GM10266 (cell line): Measurements from ENCODE around the gene CITED4.

Source experiments
- DNase-seq: peaks from one replicate; pipeline ENCODE4 v3.0.0; 2012; ENCODE audit errors: extremely low spot score
- TF ChIP-seq, protein P1 (sequence below): IDR thresholded peaks from 2 replicates; pipeline ENCODE4 v1.5.1; 2012; ENCODE audit warnings: mild to moderate bottlenecking, low read depth; ENCODE audit not compliant: control insufficient read depth, insufficient read depth; ENCODE audit errors: missing control alignments

The CITED4 gene

DNA sequence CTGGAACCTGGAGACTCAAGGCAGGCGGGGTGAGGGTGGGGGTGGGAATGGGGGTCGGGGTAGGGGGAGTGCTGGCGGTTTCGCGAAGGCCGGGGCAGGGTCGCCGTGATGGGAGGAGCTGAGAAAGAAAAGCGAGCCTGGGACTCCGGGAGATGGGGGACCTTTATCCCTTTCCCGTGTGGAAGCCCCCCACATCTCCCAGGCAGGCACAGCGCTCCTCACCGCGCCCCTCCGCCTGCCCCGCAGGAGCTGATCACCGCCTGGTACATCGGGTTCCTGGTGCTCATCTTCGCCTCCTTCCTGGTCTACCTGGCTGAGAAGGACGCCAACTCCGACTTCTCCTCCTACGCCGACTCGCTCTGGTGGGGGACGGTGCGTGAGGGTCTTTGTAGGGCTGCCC lies 43.1 kb downstream of the CITED4 start:
- no peak for DNase-seq
- TF ChIP-seq, protein P1, sequence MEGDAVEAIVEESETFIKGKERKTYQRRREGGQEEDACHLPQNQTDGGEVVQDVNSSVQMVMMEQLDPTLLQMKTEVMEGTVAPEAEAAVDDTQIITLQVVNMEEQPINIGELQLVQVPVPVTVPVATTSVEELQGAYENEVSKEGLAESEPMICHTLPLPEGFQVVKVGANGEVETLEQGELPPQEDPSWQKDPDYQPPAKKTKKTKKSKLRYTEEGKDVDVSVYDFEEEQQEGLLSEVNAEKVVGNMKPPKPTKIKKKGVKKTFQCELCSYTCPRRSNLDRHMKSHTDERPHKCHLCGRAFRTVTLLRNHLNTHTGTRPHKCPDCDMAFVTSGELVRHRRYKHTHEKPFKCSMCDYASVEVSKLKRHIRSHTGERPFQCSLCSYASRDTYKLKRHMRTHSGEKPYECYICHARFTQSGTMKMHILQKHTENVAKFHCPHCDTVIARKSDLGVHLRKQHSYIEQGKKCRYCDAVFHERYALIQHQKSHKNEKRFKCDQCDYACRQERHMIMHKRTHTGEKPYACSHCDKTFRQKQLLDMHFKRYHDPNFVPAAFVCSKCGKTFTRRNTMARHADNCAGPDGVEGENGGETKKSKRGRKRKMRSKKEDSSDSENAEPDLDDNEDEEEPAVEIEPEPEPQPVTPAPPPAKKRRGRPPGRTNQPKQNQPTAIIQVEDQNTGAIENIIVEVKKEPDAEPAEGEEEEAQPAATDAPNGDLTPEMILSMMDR, result no peak

- DNase-seq, result peak; percentile 87
Measured at GRCh38 chr1:40818264-40818961, 43.8 kb downstream of the CITED4 start.

DNA sequence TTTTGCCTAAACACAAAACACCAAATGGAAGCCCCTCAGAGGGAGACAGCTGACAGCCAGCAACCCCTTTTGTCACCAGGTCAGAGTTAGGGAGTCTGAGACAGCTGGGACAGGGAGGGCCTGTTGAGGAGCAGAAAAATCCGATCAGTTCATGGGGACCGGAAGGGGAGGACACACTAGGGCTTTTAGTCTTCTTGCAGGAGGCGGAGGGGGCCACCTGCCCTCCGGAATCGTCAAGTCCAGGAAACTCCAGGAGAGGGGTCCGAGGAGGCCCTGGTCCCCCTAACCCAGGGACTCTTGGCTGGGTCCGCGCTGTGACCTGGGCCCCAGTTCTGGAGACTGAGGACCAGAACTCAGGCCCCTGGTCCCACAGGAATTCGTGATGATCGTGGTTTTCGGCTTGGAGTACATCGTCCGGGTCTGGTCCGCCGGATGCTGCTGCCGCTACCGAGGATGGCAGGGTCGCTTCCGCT lies 44.3 kb downstream of the CITED4 start:
- TF ChIP-seq, protein P1, result no peak
- no peak for DNase-seq

More at GRCh38 chr1:40818264-40818961, 43.8 kb downstream of the CITED4 start:
- TF ChIP-seq, protein P1, result no peak

GRCh38 chr1:40815420-40815819 lies 46.7 kb downstream of the CITED4 start:
- no peak for DNase-seq
- TF ChIP-seq, protein P1, result no peak
